SK-N-SH treated with all-trans-retinoic acid at 6 μM for 48 hours (cell line): ENCODE results near the gene PPP1R7.

ENCODE experiments used
- ARNTL ChIP-seq: fragments of 450-650 bp; formaldehyde crosslinking; IDR thresholded peaks from 2 replicates; pipeline ENCODE4 v1.5.0; 2020; ENCODE audit warnings: low read depth, mild to moderate bottlenecking, moderate library complexity, borderline replicate concordance
- CREB5 ChIP-seq: fragments of 250-450 bp; sonication (Bioruptor Pico); IDR thresholded peaks from 2 replicates; pipeline ENCODE4 v1.5.1; 2020; ENCODE audit warnings: low read depth, mild to moderate bottlenecking, moderate library complexity
- CSDC2 ChIP-seq: fragments of 250-450 bp; sonication (Bioruptor Pico); IDR thresholded peaks from 2 replicates; pipeline ENCODE4 v1.5.0; 2020; ENCODE audit warnings: mild to moderate bottlenecking, moderate library complexity
- CSRNP3 ChIP-seq: fragments of 250-450 bp; sonication (Bioruptor Pico); IDR thresholded peaks from 2 replicates; pipeline ENCODE4 v1.5.1; 2021; ENCODE audit warnings: mild to moderate bottlenecking, moderate library complexity
- GLIS3 ChIP-seq: fragments of 250-450 bp; sonication (Bioruptor Pico); IDR thresholded peaks from 2 replicates; pipeline ENCODE4 v1.5.0; 2020; ENCODE audit warnings: mild to moderate bottlenecking, moderate library complexity
- OSR1 ChIP-seq: fragments of 250-450 bp; sonication (Bioruptor Pico); IDR thresholded peaks from 2 replicates; pipeline ENCODE4 v1.8.0; 2022; ENCODE audit warnings: moderate library complexity, mild to moderate bottlenecking, inconsistent platforms
- PATZ1 ChIP-seq: fragments of 250-450 bp; sonication (Bioruptor Pico); IDR thresholded peaks from 2 replicates; pipeline ENCODE4 v1.8.0; 2020; ENCODE audit warnings: mild to moderate bottlenecking, moderate library complexity, borderline replicate concordance
- POU6F1 ChIP-seq: fragments of 250-450 bp; sonication (Bioruptor Pico); IDR thresholded peaks from 2 replicates; pipeline ENCODE4 v1.8.0; 2021; ENCODE audit warnings: low read depth, mild to moderate bottlenecking, moderate library complexity, borderline replicate concordance
- PPARA ChIP-seq: fragments of 250-450 bp; sonication (Bioruptor Pico); IDR thresholded peaks from 2 replicates; pipeline ENCODE4 v1.5.0; 2020; ENCODE audit warnings: mild to moderate bottlenecking, borderline replicate concordance
- SNAI2 ChIP-seq: fragments of 250-450 bp; sonication (Bioruptor Pico); IDR thresholded peaks from 2 replicates; pipeline ENCODE4 v1.5.0; 2020; ENCODE audit warnings: mild to moderate bottlenecking, moderate library complexity
- TCF4 ChIP-seq: fragments of 250-450 bp; sonication (Bioruptor Pico); IDR thresholded peaks from 2 replicates; pipeline ENCODE4 v1.8.0; 2021; ENCODE audit warnings: mild to moderate bottlenecking, moderate library complexity, borderline replicate concordance
- ZC3H10 ChIP-seq: fragments of 250-450 bp; sonication (Bioruptor Pico); IDR thresholded peaks from 2 replicates; pipeline ENCODE4 v1.5.1; 2021; ENCODE audit warnings: mild to moderate bottlenecking, moderate library complexity
- ZFP30 ChIP-seq: fragments of 450-650 bp; formaldehyde crosslinking; IDR thresholded peaks from 2 replicates; pipeline ENCODE4 v1.5.0; 2022; ENCODE audit warnings: mild to moderate bottlenecking, moderate library complexity
- ZNF70 ChIP-seq: fragments of 450-650 bp; formaldehyde crosslinking; IDR thresholded peaks from 2 replicates; pipeline ENCODE4 v1.5.0; 2020; ENCODE audit warnings: mild to moderate bottlenecking, moderate library complexity

GRCh38 chr2:241136661-241137260 lies 13.5 kb upstream of the PPP1R7 start:
- TF ChIP-seq CSDC2 (CRISPR knock-in tag) (no peak), PATZ1 (no peak), ARNTL (CRISPR knock-in tag) (no peak), SNAI2 (CRISPR knock-in tag) (no peak), ZNF70 (no peak), ZC3H10 (CRISPR knock-in tag) (no peak), CSRNP3 (CRISPR knock-in tag) (no peak), OSR1 (no peak), GLIS3 (CRISPR knock-in tag) (no peak), ZFP30 (no peak), POU6F1 (no peak), CREB5 (CRISPR knock-in tag) (no peak), TCF4 (CRISPR knock-in tag) (no peak), PPARA (CRISPR knock-in tag) (no peak)
